B cell (primary cell): ENCODE results near the gene C2CD2L. TPM values are rescaled to one million over a fixed set of nuclear protein-coding genes. Genes with fewer than 3 reads are reported as not detected.

Source experiments
- ATAC-seq: fragments of 200-7000 bp; cut with Tn5 transposase; one replicate; pipeline ENCODE4 v1.10.0; 2021; ENCODE audit warnings: low read depth, mild to moderate bottlenecking, moderate number of reproducible peaks, moderate library complexity
- CTCF ChIA-PET: fragments of 350-600 bp; sonication (Branson Sonifier 250); formaldehyde crosslinking; loops from one replicate; lab custom pipeline; 2021; ENCODE audit warnings: antibody characterized with exemption, inconsistent platforms; lab: Charles Lee
- POLR2A ChIA-PET: fragments of 350-600 bp; sonication (Branson Sonifier 250); formaldehyde crosslinking; loops from one replicate; lab custom pipeline; 2021; ENCODE audit warnings: antibody characterized with exemption; lab: Charles Lee
- DNase-seq: peaks from one replicate; pipeline ENCODE4 v3.0.0; 2013
- H2AFZ ChIP-seq: 2 replicates; pipeline ENCODE4 v1.6.1; 2012; ENCODE audit warnings: mild to moderate bottlenecking, low read depth, low read length; ENCODE audit not compliant: insufficient read depth, poor library complexity, severe bottlenecking
- H3K27ac ChIP-seq, 2 donors: 1 replicate in 1 of 2; 2 replicates in 1 of 2; pipeline ENCODE4 v1.5.1; 2012 to 2013; ENCODE audit warnings: low read length in 2 of 2, mild to moderate bottlenecking in 2 of 2, moderate library complexity in 1 of 2
- H3K27me3 ChIP-seq, 4 experiments: fragments of 200-600 bp in 1 of 4; sonication (generic) in 1 of 4; replicated peaks in 1 of 4; 1 replicate in 2 of 4; 2 replicates in 2 of 4; pipeline versions ENCODE4 v1.6.1 to v1.7.0; 2013 to 2016; ENCODE audit warnings: low read length in 3 of 4, mild to moderate bottlenecking in 2 of 4, mixed read lengths in 1 of 4, moderate library complexity in 1 of 4; ENCODE audit not compliant: insufficient read depth in 4 of 4, control insufficient read depth in 3 of 4; ENCODE audit errors: control extremely low read depth in 1 of 4
- H3K36me3 ChIP-seq, 2 experiments: replicated peaks in 1 of 2; 1 replicate in 1 of 2; 2 replicates in 1 of 2; pipeline versions ENCODE4 v1.6.1 to v1.7.1; 2013; ENCODE audit warnings: low read length in 1 of 2; ENCODE audit not compliant: insufficient read depth in 2 of 2, control insufficient read depth in 1 of 2; ENCODE audit errors: control extremely low read depth in 1 of 2, extremely low read depth in 1 of 2
- H3K4me1 ChIP-seq, 2 donors: fragments of 200-600 bp in 1 of 2; sonication (generic) in 1 of 2; 1 replicate in 1 of 2; 2 replicates in 1 of 2; pipeline versions ENCODE4 v1.5.1 to v1.6.1; 2013 to 2017; ENCODE audit warnings: low read length in 2 of 2; ENCODE audit not compliant: control insufficient read depth in 2 of 2, insufficient read depth in 2 of 2
- H3K4me2 ChIP-seq: replicated peaks from 2 replicates; pipeline ENCODE3; 2012; ENCODE audit warnings: mild to moderate bottlenecking, low read depth, low read length; ENCODE audit not compliant: poor library complexity, severe bottlenecking
- H3K4me3 ChIP-seq, 5 experiments: fragments of 200-600 bp in 1 of 5; sonication (generic) in 1 of 5; 1 replicate in 3 of 5; 2 replicates in 2 of 5; pipeline versions ENCODE4 v1.5.1 to v1.7.0; 2011 to 2016; ENCODE audit warnings: low read length in 4 of 5, mild to moderate bottlenecking in 4 of 5, low read depth in 2 of 5, control low read depth in 1 of 5, moderate library complexity in 1 of 5; ENCODE audit not compliant: insufficient read depth in 1 of 5; ENCODE audit errors: control extremely low read depth in 1 of 5, extremely low read depth in 1 of 5
- H3K79me2 ChIP-seq: fragments of 200-600 bp; sonication (generic); one replicate; pipeline ENCODE4 v1.6.0; 2016; ENCODE audit warnings: low read length; ENCODE audit not compliant: control insufficient read depth, insufficient read depth
- H3K9ac ChIP-seq: fragments of 200-600 bp; sonication (generic); 2 replicates; pipeline ENCODE4 v1.6.1; 2017; ENCODE audit warnings: mild to moderate bottlenecking, low read length, moderate library complexity
- H3K9me3 ChIP-seq, 3 donors: one replicate each; pipeline versions ENCODE4 v1.6.1 to v1.7.1; 2013; ENCODE audit warnings: low read length in 2 of 3; ENCODE audit not compliant: control insufficient read depth in 2 of 3, insufficient read depth in 1 of 3; ENCODE audit errors: control extremely low read depth in 1 of 3
- H4K20me1 ChIP-seq: 2 replicates; pipeline ENCODE4 v1.6.0; 2012; ENCODE audit warnings: mild to moderate bottlenecking, low read length; ENCODE audit not compliant: insufficient read depth, control insufficient read depth, poor library complexity, severe bottlenecking
- H3K27ac Mint-ChIP-seq: one replicate; pipeline ENCODE4 v1.8.0; 2021; ENCODE audit warnings: mixed read lengths
- H3K27me3 Mint-ChIP-seq: one replicate; pipeline ENCODE4 v1.8.0; 2021; ENCODE audit warnings: mixed read lengths
- H3K4me1 Mint-ChIP-seq: one replicate; pipeline ENCODE4 v1.8.0; 2021; ENCODE audit warnings: mixed read lengths
- H3K4me3 Mint-ChIP-seq: one replicate; pipeline ENCODE4 v1.8.0; 2021; ENCODE audit warnings: mixed read lengths
- H3K9me3 Mint-ChIP-seq: one replicate; pipeline ENCODE4 v1.8.0; 2022; ENCODE audit warnings: mixed read lengths; ENCODE audit not compliant: insufficient read depth
- EZH2 ChIP-seq: IDR thresholded peaks from 2 replicates; pipeline ENCODE4 v1.6.1; 2012; ENCODE audit warnings: borderline replicate concordance, low read depth, mild to moderate bottlenecking, moderate library complexity, low read length; ENCODE audit not compliant: insufficient read depth, poor library complexity, severe bottlenecking
- WGBS: methylation state at CpG from one replicate; pipeline ENCODE4 v1.1.5; 2013; ENCODE audit warnings: missing lambda C conversion rate; ENCODE audit not compliant: insufficient coverage; 5-methylcytosine and 5-hydroxymethylcytosine counted together
- intact Hi-C: fragments of 100-400 bp; cut with micrococcal nuclease; formaldehyde crosslinking; loops from one replicate; pipeline ENCODE4 v1.10.0; 2022
- polyA plus RNA-seq: library from polyadenylated mRNA; depleted of rRNA; stranded (reverse); fragments of >200 nt; gene quantifications from 2 replicates; pipeline ENCODE4 v1.2.3, GENCODE V29; 2012
- total RNA-seq, 2 donors: library from RNA; stranded (reverse); fragments of 120-200 nt in 1 of 2; gene quantifications; 1 replicate in 1 of 2; 2 replicates in 1 of 2; pipeline versions ENCODE4 v1.2.3 to v1.2.4, GENCODE V29; 2013 to 2022
- TF ChIP-seq, protein P1 (sequence below): fragments of 200-600 bp; IDR thresholded peaks from one replicate; pipeline ENCODE4 v1.8.0; 2022; ENCODE audit warnings: antibody characterized with exemption, mild to moderate bottlenecking

Gene C2CD2L
- total and polyA plus RNA-seq, 2 donors (not counting 1 experiment from before 2014, with no cell fraction given), result 9.5 to 17.0 TPM

DNA sequence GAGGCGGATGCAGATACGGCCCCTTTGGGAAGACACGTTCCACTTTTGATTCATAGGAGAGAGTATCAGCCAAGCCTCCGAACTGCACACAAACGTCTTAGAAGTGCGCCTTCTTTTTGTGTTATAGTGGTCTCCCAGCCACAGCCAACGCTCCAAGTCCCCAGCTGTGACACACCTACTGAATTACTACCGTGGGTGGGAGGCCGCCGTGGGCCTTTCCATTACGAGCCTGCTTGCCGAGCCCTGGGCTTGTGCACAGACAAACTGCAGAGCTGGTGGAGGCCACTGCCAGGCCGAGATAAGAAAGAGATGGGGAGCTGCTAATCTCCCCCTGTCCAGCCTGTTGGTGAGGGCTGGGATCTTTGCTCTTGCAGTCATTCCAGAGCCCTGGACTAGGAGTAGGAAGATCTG lies 21.7 kb upstream of the C2CD2L start:
- Histone ChIP-seq H3K27me3 (no peaks in the 10 kb centered on the region), H4K20me1 (no peaks in the 10 kb centered on the region), H3K4me2 (peak overlapping the region; percentile 92), H3K9me3 (no peaks in the 10 kb centered on the region), H3K4me3 (peak overlapping the region; percentile 74 to 90 (median 81)), H3K79me2 (peaks cover 20% of the 10 kb centered on the region), H3K36me3 (peaks cover 0 to 25% of the 10 kb centered on the region in 2 experiments), H3K4me1 (peaks cover 12 to 21% of the 10 kb centered on the region in 2 donors), H3K9ac (peak overlapping the region; percentile 82), H2AFZ (peak overlapping the region; percentile 99), H3K27ac (peak overlapping the region; percentile 45 to 79)
- Mint-ChIP-seq H3K4me1 (peaks cover 24% of the 10 kb centered on the region), H3K4me3 (peak overlapping the region; percentile 98), H3K9me3 (no peaks in the 10 kb centered on the region), H3K27ac (peak overlapping the region; percentile 95), H3K27me3 (no peaks in the 10 kb centered on the region)
- DNase-seq (no peak), ATAC-seq (no peak)
- ChIA-PET POLR2A (interaction anchor here (0.6 to 1.8 kb wide), 9 partner anchors 9 to 172 kb away, joined by 3 to 16 read pairs (median 5); partner anchors contain the start of genes C2CD2L, DPAGT1 and VPS11), CTCF (interaction anchor here (0.8 to 2.8 kb wide), 6 partner anchors 9 to 55 kb away, joined by 3 to 13 read pairs (median 5); partner anchors contain the start of genes DPAGT1, HYOU1 and VPS11)
- WGBS, result 1% methylated on average over 11 of the region's 13 CpGs
- TF ChIP-seq, protein P1, sequence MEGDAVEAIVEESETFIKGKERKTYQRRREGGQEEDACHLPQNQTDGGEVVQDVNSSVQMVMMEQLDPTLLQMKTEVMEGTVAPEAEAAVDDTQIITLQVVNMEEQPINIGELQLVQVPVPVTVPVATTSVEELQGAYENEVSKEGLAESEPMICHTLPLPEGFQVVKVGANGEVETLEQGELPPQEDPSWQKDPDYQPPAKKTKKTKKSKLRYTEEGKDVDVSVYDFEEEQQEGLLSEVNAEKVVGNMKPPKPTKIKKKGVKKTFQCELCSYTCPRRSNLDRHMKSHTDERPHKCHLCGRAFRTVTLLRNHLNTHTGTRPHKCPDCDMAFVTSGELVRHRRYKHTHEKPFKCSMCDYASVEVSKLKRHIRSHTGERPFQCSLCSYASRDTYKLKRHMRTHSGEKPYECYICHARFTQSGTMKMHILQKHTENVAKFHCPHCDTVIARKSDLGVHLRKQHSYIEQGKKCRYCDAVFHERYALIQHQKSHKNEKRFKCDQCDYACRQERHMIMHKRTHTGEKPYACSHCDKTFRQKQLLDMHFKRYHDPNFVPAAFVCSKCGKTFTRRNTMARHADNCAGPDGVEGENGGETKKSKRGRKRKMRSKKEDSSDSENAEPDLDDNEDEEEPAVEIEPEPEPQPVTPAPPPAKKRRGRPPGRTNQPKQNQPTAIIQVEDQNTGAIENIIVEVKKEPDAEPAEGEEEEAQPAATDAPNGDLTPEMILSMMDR, result no peak
- TF ChIP-seq EZH2, result no peak
- intact Hi-C loops, result loop anchor here (1.0 kb wide), 3 partner anchors 10 to 22 kb away; partner anchors contain the start of genes C2CD2L and DPAGT1

DNA sequence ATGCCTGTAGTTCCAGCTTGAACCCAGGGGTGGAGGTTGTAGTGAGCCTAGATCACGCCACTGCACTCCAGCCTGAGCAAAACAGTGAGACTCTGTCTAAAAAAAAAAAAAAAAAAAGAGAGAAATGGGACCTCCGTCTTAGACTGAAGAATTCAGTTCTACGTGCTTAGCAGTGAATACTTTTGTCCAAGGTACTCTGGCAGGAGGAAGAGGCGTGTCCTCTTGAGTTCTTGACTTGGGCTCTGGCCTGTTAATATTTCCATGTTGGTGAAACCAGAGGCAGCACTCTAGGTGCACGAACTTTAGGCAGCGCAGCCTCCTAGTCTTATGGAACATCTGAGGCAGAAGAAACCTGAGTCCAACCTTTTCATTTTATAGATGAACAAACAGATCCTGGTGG lies 20.0 kb upstream of the C2CD2L start:
- Mint-ChIP-seq H3K9me3 (no peaks in the 10 kb centered on the region), H3K27ac (peak overlapping the region; percentile 50), H3K4me1 (peaks cover 27% of the 10 kb centered on the region), H3K4me3 (peak overlapping the region; percentile 37), H3K27me3 (no peaks in the 10 kb centered on the region)
- ChIA-PET CTCF (interaction anchor here (0.6 to 1.0 kb wide), 2 partner anchors 20 to 226 kb away, joined by 3 read pairs; partner anchors contain the start of gene VPS11), POLR2A (interaction anchor here (0.6 to 1.1 kb wide), 3 partner anchors 8 to 202 kb away, joined by 3 to 9 read pairs (median 4); partner anchors contain the start of gene HINFP)
- no peak overlapping the region for H2AFZ ChIP-seq
- no peak for DNase-seq
- H3K79me2 ChIP-seq, result peaks cover 28% of the 10 kb centered on the region
- no peaks in the 10 kb centered on the region for H4K20me1 ChIP-seq
- no peaks in the 10 kb centered on the region for H3K27me3 ChIP-seq
- intact Hi-C loops, result no loop called here
- TF ChIP-seq EZH2, result no peak
- TF ChIP-seq, protein P1, result no peak
- WGBS, result 84% methylated on average over 6 of the region's 6 CpGs
- peaks cover 12 to 21% of the 10 kb centered on the region in 2 donors for H3K4me1 ChIP-seq
- H3K27ac ChIP-seq, result no peak overlapping the region
- peaks cover 0 to 9% of the 10 kb centered on the region in 2 experiments for H3K36me3 ChIP-seq
- no peak overlapping the region for H3K4me2 ChIP-seq
- no peaks in the 10 kb centered on the region for H3K9me3 ChIP-seq
- no peak for ATAC-seq
- no peak overlapping the region for H3K4me3 ChIP-seq
- H3K9ac ChIP-seq, result no peak overlapping the region
